Thyroid gland (tissue), 4 donors: Measurements from ENCODE around the gene IFT25.

Experiments used
- POLR2A ChIP-seq, 2 donors: fragments of 450-650 bp; IDR thresholded peaks; one replicate each; pipeline ENCODE4 v1.6.1; 2017; ENCODE audit warnings: antibody characterized with exemption in 2 of 2, mild to moderate bottlenecking in 2 of 2, moderate library complexity in 1 of 2
- TF ChIP-seq, protein P1 (sequence below), 6 experiments: fragments of 200-600 bp in 3 of 6; fragments of 450-650 bp in 3 of 6; sonication (generic) in 3 of 6; IDR thresholded peaks; one replicate each; pipeline ENCODE4 v1.5.1; 2016 to 2019; ENCODE audit warnings: antibody characterized with exemption in 6 of 6, mild to moderate bottlenecking in 2 of 6, inconsistent platforms in 1 of 6, moderate library complexity in 1 of 6

DNA sequence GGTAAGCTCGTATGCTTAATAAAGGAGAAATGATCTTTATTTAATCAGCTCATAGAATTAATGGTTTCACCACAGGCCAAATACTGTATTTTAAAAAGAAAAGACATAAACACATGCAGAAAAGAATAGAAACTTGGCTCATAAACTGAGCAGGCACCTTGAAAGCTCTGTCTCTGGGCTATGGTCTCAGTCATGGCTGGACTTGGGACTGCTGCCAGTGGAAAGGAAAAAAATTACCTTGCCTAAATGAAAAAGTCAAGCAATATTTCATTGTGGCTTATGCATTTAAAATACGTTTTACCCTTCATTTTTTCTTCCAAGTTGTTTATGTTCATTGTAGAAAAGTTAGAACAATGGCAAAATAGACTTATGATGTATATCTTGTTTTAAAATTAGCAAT is 8.6 kb upstream of the IFT25 start:
- TF ChIP-seq, protein P1, sequence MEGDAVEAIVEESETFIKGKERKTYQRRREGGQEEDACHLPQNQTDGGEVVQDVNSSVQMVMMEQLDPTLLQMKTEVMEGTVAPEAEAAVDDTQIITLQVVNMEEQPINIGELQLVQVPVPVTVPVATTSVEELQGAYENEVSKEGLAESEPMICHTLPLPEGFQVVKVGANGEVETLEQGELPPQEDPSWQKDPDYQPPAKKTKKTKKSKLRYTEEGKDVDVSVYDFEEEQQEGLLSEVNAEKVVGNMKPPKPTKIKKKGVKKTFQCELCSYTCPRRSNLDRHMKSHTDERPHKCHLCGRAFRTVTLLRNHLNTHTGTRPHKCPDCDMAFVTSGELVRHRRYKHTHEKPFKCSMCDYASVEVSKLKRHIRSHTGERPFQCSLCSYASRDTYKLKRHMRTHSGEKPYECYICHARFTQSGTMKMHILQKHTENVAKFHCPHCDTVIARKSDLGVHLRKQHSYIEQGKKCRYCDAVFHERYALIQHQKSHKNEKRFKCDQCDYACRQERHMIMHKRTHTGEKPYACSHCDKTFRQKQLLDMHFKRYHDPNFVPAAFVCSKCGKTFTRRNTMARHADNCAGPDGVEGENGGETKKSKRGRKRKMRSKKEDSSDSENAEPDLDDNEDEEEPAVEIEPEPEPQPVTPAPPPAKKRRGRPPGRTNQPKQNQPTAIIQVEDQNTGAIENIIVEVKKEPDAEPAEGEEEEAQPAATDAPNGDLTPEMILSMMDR (IDR thresholded peaks at IDR 0.05), result no peak
- no peak for TF ChIP-seq POLR2A (IDR thresholded peaks at IDR 0.05)
